Measurements from ENCODE around the gene CSDE1.
"Not testable (repeated sequence)": the region's sequence is repeated elsewhere in the genome, so short reads cannot be mapped to it uniquely, and the experiment has no call there.

The CSDE1 gene

DNA sequence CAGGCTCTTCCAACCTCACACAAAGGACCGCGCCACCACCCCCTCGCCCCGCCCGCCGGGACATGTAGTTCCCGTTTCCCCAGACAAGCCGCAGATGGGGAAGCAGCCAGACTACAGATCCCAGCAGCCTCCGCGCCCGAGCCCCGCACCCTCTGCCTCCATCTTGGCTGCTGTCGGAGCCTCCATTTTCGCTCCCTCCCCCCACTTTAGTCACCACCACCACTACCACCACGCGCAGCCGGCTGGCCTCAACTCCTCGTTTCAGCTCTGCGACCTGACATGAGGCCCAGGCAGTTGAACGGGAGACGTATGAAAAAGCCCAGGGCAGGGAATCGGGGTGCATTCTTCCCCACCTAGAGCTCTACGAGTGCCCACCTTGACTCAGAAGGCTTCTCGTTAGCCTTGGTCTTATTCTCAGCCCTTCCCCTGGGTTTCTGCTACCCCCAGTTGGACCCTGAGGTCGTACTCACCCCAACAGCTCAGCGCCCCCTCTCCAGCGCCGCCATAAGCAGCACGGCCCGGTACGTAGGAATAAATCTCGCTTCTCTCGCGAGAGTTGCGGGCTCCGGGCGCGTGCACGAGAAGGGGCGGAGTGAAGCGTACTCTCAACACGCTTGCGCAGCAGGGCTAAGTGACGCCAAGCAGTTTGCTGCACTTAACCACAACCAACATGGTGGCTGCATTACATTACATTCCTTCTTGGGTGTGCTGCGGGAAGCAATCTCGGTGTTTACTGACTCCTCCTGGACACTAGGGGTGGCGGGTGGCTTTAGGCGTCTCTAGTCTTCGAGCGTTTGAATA lies at the start of gene CSDE1:
Gene CSDE1 (minus strand): TSS at position 530 of the 801 bp plus-strand sequence. CDS start 18,094 bp downstream, outside the sequence.
- intact Hi-C loops (cut with micrococcal nuclease): loop anchor here (1.0 to 5.0 kb wide), 3 partner anchors 41 to 245 kb away; partner anchors contain the start of genes BCAS2, NRAS and TRIM33
- Mint-ChIP-seq H3K27ac (peak within 1 kb of the TSS; percentile 100), H3K4me1 (ENCODE audit: low read depth) (peaks cover 41% of the 10 kb centered on the region), H3K36me3 (ENCODE audit: low read depth) (peaks cover 23% of the 10 kb centered on the region), H3K9me3 (peaks cover 1% of the 10 kb centered on the region), H3K4me3 (peak within 1 kb of the TSS; percentile 97), H3K27me3 (no peaks in the 10 kb centered on the region)

DNA sequence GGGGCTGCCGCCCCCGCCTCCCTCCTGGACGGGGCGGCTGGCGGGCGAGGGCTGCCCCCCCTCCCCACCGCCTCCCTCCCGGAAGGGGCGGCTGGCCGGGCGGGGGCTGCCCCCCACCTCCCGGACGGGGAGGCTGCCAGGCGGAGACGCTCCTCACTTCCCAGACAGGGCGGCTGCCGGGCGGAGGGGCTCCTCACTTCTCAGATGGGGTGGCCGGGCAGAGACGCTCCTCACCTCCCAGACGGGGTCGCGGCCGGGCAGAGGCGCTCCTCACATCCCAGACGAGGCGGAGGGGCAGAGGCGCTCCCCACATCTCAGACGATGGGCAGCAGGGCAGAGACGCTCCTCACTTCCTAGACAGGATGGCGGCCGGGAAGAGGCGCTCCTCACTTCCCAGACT lies 46.7 kb upstream of the CSDE1 start:
- H3K9me3 Mint-ChIP-seq; H3K4me1 Mint-ChIP-seq (ENCODE audit: low read depth); intact Hi-C loops (cut with micrococcal nuclease); H3K4me3 Mint-ChIP-seq; H3K36me3 Mint-ChIP-seq (ENCODE audit: low read depth); H3K27ac Mint-ChIP-seq; H3K27me3 Mint-ChIP-seq: not testable (repeated sequence)

DNA sequence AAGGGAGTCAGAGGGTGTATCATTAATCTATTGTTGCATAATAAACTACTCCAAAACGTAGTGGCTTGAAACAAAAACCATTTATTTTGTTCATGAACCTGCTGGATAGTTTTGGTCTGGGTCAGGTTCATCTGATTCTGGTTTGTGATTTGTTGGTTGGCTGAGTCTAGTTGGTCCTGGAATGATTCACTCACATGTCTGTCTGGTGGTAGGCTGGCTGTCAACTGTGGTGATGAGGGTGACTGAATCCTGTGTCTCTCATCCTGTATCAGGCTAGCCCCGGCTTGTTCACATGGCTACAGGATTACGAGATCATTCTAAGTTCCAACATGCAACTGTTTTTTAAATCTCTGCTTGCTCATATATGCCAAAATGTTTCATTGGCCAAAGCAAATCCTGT lies 45.2 kb upstream of the CSDE1 start:
- Mint-ChIP-seq H3K4me3 (no peak overlapping the region), H3K9me3 (no peaks in the 10 kb centered on the region), H3K27me3 (peaks cover 10% of the 10 kb centered on the region), H3K27ac (no peak overlapping the region), H3K4me1 (ENCODE audit: low read depth) (no peaks in the 10 kb centered on the region), H3K36me3 (ENCODE audit: low read depth) (no peaks in the 10 kb centered on the region)
- intact Hi-C loops (cut with micrococcal nuclease): no loop called here

DNA sequence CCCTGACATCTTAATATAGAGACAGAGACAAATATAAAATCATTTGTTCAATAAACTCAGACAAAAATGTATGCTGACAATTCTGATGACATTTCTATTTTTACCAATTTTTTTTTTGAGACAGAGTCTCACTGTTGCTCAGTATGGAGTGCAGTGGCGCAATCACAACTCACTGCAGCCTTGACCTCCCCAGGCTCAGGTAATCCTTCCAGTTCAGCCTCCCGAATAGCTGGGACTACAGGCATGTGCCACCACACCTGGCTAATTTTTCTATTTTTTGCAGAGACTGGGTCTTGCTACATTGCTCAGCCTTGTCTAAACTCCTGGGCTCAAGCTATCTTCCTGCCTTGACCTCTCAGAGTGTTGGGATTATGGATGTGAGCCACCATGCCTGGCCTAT lies 36.3 kb upstream of the CSDE1 start:
- Mint-ChIP-seq H3K9me3 (no peaks in the 10 kb centered on the region), H3K4me3 (no peak overlapping the region), H3K36me3 (ENCODE audit: low read depth) (no peaks in the 10 kb centered on the region), H3K27me3 (peaks cover 16% of the 10 kb centered on the region), H3K4me1 (ENCODE audit: low read depth) (no peaks in the 10 kb centered on the region), H3K27ac (no peak overlapping the region)
- intact Hi-C loops (cut with micrococcal nuclease): no loop called here

DNA sequence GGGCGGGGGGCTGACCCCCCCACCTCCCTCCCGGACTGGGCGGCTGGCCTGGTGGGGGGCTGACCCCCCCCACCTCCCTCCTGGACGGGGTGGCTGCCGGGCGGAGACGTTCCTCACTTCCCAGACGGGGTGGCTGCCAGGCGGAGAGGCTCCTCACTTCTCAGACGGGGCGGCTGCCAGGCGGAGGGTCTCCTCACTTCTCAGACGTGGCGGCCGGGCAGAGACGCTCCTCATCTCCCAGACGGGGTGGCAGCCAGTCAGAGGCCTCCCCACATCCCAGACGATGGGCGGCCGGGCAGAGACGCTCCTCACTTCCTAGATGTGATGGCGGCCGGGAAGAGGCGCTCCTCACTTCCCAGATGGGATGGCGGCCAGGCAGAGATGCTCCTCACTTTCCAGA lies 32.8 kb upstream of the CSDE1 start:
- H3K36me3 Mint-ChIP-seq (ENCODE audit: low read depth); H3K4me3 Mint-ChIP-seq; H3K27ac Mint-ChIP-seq; intact Hi-C loops (cut with micrococcal nuclease); H3K4me1 Mint-ChIP-seq (ENCODE audit: low read depth): not testable (repeated sequence)
- Mint-ChIP-seq H3K9me3 (peaks cover 22% of the 10 kb centered on the region), H3K27me3 (peaks cover 35% of the 10 kb centered on the region)

DNA sequence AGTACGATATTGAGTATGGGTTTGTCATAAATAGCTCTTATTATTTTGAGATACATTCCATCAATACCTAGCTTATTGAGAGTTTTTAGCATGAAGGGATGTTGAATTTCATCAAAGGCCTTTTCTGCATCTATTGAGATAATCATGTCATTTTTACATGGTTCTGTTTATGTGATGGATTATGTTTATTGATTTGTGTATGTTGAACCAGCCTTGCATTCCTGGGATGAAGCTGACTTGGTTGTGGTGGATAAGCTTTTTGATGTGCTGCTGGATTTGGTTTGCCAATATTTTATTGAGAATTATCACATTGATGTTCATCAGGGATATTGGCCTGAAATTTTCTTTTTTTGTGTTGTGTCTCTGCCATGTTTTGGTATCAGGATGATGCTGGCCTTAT lies 28.7 kb upstream of the CSDE1 start:
- H3K4me3 Mint-ChIP-seq; H3K27ac Mint-ChIP-seq; H3K4me1 Mint-ChIP-seq (ENCODE audit: low read depth); H3K36me3 Mint-ChIP-seq (ENCODE audit: low read depth); intact Hi-C loops (cut with micrococcal nuclease): not testable (repeated sequence)
- Mint-ChIP-seq H3K27me3 (peaks cover 50% of the 10 kb centered on the region), H3K9me3 (peaks cover 23% of the 10 kb centered on the region)

DNA sequence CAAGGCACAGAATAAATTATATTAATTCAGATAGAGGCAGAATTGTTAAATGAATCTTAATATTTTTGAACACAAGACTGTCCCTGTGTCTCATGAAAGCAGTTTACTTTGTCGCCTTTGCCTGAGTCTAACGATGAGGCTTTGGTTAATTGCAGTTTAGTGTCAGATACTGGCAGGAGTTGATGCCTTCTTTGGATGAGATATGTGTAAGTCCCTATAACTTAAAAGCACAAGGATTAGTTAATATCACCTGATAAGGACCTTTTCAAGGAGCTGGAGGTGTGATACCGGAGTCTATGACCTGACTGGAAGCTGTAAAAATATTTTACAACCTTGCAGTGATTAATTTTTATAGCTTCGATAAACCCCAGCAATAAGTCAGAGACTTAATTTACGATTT lies 24.7 kb upstream of the CSDE1 start:
- H3K4me1 Mint-ChIP-seq (ENCODE audit: low read depth): peaks cover 6% of the 10 kb centered on the region
- peaks cover 21% of the 10 kb centered on the region for H3K36me3 Mint-ChIP-seq (ENCODE audit: low read depth)
- H3K4me3 Mint-ChIP-seq: no peak overlapping the region
- peaks cover 20% of the 10 kb centered on the region for H3K9me3 Mint-ChIP-seq
- H3K27ac Mint-ChIP-seq: no peak overlapping the region
- intact Hi-C loops (cut with micrococcal nuclease): loop anchor here (5.0 kb wide), 1 partner anchor 200 kb away; the partner anchor contains the start of gene BCAS2
- peaks cover 35% of the 10 kb centered on the region for H3K27me3 Mint-ChIP-seq

DNA sequence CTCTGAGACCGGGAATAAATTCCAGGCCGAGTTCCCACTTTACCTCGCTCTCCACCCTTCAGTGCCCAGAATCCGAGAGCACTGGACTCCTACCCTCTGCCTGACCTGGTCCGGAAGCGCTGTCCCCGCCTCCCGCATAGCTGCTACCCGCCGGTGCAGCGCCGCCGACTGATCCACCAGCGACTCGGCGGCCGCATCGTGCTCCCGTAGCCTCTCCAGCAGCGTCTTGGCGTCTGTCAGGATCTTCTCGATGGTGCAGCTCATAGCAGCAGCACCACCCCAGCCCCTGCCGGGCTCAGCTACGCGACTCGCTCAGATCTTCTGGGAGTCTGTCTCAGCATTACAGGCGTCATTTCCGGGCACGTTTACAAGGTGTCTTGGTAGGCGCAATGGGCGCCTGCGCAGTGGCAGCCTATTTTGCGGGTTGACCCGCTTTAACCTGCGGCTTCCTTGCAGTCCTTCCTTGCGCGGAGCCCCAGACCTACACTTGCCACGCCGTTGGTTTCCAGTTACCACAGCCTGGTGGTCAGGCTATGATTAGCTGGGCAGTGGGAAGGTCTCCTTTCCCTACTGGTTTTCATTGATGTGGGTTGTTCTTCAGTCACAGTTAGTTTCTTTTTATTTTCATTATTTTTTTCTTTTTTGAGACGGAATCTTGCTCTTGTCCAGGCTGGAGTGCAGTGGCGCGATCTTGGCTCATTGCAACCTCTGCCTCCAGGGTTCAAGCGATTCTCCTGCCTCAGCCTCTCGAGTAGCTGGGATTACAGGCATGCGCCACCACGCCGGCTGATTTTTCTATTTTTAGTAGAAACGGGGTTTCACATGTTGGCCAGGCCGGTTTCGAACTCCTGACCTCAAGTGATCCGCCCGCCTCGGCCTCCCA lies 22.8 kb upstream of the CSDE1 start, which contains the start of gene SIKE1:
Gene SIKE1 (minus strand): TSS at position 342 of the 883 bp plus-strand sequence. CDS start 78 bp downstream, at position 264.
- peak within 1 kb of the TSS; percentile 96 for H3K27ac Mint-ChIP-seq
- peaks cover 22% of the 10 kb centered on the region for H3K27me3 Mint-ChIP-seq
- H3K4me3 Mint-ChIP-seq: peak within 1 kb of the TSS; percentile 94
- peaks cover 6% of the 10 kb centered on the region for H3K4me1 Mint-ChIP-seq (ENCODE audit: low read depth)
- peaks cover 1% of the 10 kb centered on the region for H3K9me3 Mint-ChIP-seq
- intact Hi-C loops (cut with micrococcal nuclease): loop anchor here (5.0 kb wide), 1 partner anchor 198 kb away; the partner anchor contains the start of gene BCAS2
- peaks cover 38% of the 10 kb centered on the region for H3K36me3 Mint-ChIP-seq (ENCODE audit: low read depth)

DNA sequence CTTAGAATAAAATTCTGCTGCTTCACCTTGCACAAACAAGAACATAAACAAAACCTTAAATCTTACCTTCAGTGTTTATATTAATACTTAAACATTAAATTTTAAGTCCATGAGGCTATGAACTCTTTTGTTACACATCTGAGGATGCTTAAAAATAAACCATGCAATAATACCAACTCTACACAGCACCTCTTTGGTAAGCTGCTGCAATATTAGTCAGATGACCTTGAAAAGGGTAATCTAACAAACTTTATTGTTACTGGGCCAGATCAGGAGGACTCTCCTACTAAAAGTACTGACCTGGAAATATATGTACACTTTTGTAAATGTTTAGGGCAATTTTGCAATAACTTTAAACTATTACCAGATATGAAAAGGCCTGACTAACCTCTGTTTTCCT lies 21.9 kb upstream of the CSDE1 start:
- Mint-ChIP-seq H3K4me1 (ENCODE audit: low read depth) (peaks cover 6% of the 10 kb centered on the region), H3K27me3 (peaks cover 17% of the 10 kb centered on the region), H3K4me3 (peak overlapping the region; percentile 94), H3K27ac (peak overlapping the region; percentile 96), H3K36me3 (ENCODE audit: low read depth) (peaks cover 47% of the 10 kb centered on the region), H3K9me3 (no peaks in the 10 kb centered on the region)
- intact Hi-C loops (cut with micrococcal nuclease): loop anchor here (5.0 kb wide), 1 partner anchor 197 kb away; the partner anchor contains the start of gene BCAS2

DNA sequence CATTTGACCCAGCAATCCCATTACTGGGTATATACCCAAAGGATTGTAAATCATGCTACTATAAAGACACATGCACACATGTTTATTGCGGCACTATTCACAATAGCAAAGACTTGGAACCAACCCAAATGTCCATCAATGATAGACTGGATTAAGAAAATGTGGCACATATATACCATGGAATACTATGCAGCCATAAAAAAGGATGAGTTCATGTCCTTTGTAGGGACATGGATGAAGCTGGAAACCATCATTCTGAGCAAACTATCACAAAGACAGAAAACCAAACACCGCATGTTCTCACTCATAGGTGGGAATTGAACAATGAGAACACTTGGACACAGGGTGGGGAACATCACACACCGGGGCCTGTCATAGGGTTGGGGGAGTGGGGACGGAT lies 18.9 kb upstream of the CSDE1 start:
- intact Hi-C loops (cut with micrococcal nuclease): not testable (repeated sequence)

DNA sequence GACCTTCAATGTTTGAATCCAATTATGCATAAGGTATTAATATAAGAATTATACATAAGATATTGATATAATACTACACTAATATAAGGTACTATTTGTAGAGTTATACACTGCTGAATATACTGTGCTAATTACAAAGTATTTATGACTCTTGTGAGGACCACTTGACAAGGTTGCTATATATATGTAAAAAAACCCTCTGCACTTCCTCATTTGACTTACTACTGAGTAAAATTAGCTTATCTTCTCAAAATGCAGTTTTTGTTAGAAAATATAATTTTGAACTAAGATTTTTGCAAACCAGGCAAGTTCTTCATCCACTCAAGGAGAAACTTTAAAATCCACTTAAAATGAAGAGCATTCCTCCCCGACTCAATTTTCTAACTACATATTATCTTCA lies 14.2 kb upstream of the CSDE1 start:
- Mint-ChIP-seq H3K27me3 (no peaks in the 10 kb centered on the region), H3K9me3 (no peaks in the 10 kb centered on the region), H3K4me1 (ENCODE audit: low read depth) (no peaks in the 10 kb centered on the region), H3K4me3 (no peak overlapping the region), H3K27ac (no peak overlapping the region), H3K36me3 (ENCODE audit: low read depth) (peaks cover 47% of the 10 kb centered on the region)
- intact Hi-C loops (cut with micrococcal nuclease): no loop called here

More for the DNA sequence above, 18.9 kb upstream of the CSDE1 start:
- H3K27ac Mint-ChIP-seq; H3K9me3 Mint-ChIP-seq; H3K4me3 Mint-ChIP-seq; H3K27me3 Mint-ChIP-seq; H3K4me1 Mint-ChIP-seq (ENCODE audit: low read depth): not testable (repeated sequence)
- peaks cover 57% of the 10 kb centered on the region for H3K36me3 Mint-ChIP-seq (ENCODE audit: low read depth)

DNA sequence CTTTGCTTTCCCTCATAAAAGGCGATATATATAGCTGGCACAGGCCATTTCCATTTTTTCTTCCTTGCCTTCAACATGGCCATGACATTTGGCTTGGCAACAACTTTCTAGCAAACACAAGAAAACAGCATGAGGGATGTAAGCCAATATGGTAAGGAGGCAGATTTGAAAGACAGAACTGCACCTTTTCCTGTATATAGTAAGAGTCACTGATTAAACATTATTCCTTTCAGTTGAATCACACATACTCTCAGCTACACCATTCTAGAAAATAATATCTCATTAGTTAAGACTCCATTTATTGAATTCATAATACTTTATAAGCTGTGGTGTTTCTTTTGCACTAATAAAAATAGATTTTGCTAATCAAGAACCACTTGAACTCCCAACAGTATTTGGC lies 13.2 kb upstream of the CSDE1 start:
- H3K4me1 Mint-ChIP-seq (ENCODE audit: low read depth): no peaks in the 10 kb centered on the region
- intact Hi-C loops (cut with micrococcal nuclease): no loop called here
- no peak overlapping the region for H3K27ac Mint-ChIP-seq
- peaks cover 39% of the 10 kb centered on the region for H3K36me3 Mint-ChIP-seq (ENCODE audit: low read depth)
- no peaks in the 10 kb centered on the region for H3K9me3 Mint-ChIP-seq
- H3K27me3 Mint-ChIP-seq: no peaks in the 10 kb centered on the region
- H3K4me3 Mint-ChIP-seq: no peak overlapping the region

DNA sequence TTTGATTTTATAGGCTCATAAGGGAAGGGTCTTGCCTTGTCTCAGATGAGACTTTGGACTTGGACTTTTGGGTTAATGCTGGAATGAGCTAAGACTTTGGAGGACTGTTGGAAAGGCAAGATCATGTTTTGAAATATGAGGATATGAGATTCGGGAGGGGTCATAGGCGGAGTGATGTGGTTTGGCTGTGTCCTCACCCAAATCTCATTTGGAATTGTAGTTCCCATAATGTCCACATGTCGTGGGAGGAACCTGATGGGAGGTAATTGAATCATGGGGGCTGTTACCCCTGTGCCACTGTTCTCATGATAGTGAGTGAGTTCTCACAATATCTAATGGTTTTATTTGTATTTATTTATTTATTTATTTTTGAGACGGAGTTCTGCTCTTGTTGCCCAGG lies 6.9 kb upstream of the CSDE1 start:
- Mint-ChIP-seq H3K4me3 (no peak overlapping the region), H3K36me3 (ENCODE audit: low read depth) (peaks cover 16% of the 10 kb centered on the region), H3K27ac (no peak overlapping the region), H3K9me3 (peaks cover 24% of the 10 kb centered on the region), H3K4me1 (ENCODE audit: low read depth) (no peaks in the 10 kb centered on the region), H3K27me3 (no peaks in the 10 kb centered on the region)
- intact Hi-C loops (cut with micrococcal nuclease): no loop called here

Data from dendritic cell treated with granulocyte-macrophage colony-stimulating factor and Interleukin-4, amounts not matched to agents 40 ng/mL and 50 ng/mL, for 4 days (primary cell).